CD4-positive, alpha-beta T cell treated with Interleukin-12 subunit alpha and Interleukin-12 subunit beta, for 1 hour (primary cell): ENCODE data around the gene MANEA.

ENCODE experiments used
- DNase-seq: peaks from one replicate; pipeline ENCODE4 v3.0.0-alpha.2; 2020

The MANEA gene

GRCh38 chr6:95589067-95589466 lies 11.7 kb downstream of the MANEA start:
- no peak for DNase-seq

GRCh38 chr6:95589826-95590570 lies 12.7 kb downstream of the MANEA start:
- DNase-seq = no peak

- DNase-seq = no peak
Observed at GRCh38 chr6:95593025-95593424, 15.7 kb downstream of the MANEA start.

- no peak for DNase-seq
Observed at GRCh38 chr6:95596021-95596420, 18.7 kb downstream of the MANEA start.

- DNase-seq = no peak
Observed at GRCh38 chr6:95599706-95600105, 22.4 kb downstream of the MANEA start.

GRCh38 chr6:95601133-95601532 lies 23.8 kb downstream of the MANEA start:
- no peak for DNase-seq

- DNase-seq = no peak
Observed at GRCh38 chr6:95614094-95614493, 36.8 kb downstream of the MANEA start.

- DNase-seq = no peak
Observed at GRCh38 chr6:95629551-95629950, 52.2 kb downstream of the MANEA start.

- no peak for DNase-seq
Observed at GRCh38 chr6:95636552-95637431, 59.5 kb downstream of the MANEA start.

- no peak for DNase-seq
Observed at GRCh38 chr6:95648636-95649035, 71.3 kb downstream of the MANEA start.

GRCh38 chr6:95649451-95649850 lies 72.1 kb downstream of the MANEA start:
- no peak for DNase-seq

- DNase-seq = no peak
Observed at GRCh38 chr6:95654176-95654575, 76.8 kb downstream of the MANEA start.

GRCh38 chr6:95658886-95659285 lies 81.6 kb downstream of the MANEA start:
- no peak for DNase-seq
